Left hindlimb (tissue), 1 donor: Measurements from ENCODE around the gene HESX1.

ENCODE experiments used
- DNase-seq: peaks from one replicate; pipeline ENCODE4 v3.0.0-alpha.2; 2018

The HESX1 gene

DNA sequence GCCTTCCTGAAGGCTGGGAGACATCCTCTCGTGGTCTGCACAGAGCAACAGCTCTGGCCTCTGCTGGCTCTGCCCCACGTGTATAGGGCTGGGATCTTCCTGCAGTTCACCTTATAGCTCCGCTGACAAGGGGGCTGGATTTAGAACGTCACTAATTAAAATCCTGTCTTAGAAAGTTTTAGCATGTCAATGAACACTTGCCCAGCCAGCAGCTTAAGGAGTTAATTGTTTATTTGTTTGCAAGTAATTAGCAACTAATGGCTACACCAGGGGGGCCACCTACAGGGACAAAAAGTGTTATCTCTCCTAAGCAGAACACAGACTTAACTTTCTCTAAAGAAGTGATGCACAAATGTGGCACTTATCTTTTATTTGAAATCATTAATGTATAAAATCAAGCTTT lies at the start of gene HESX1:
Gene HESX1, minus strand, starts transcription at position 84 of the 403 bp plus-strand sequence. Its CDS starts 60 bp downstream, at position 24.
- no peak for DNase-seq

DNA sequence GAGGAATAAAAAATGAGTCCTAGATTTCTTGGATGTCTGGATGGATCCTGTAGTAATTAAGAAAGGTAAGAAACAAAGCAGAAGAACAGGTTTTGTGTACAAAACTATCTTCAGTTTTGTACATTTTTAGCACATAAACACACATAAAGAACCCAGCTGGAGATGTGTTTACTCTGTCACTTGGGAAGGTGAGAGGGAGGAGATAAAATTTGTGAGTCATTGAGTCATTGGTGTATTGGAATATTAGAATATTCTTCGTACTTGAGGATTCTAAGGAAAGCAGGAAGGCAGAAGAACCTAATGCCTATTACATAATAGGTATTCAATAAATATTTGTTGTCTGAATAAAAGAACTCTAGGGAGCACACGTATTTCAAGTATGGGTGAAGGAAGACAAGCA lies 45.2 kb upstream of the HESX1 start:
- no peak for DNase-seq

DNA sequence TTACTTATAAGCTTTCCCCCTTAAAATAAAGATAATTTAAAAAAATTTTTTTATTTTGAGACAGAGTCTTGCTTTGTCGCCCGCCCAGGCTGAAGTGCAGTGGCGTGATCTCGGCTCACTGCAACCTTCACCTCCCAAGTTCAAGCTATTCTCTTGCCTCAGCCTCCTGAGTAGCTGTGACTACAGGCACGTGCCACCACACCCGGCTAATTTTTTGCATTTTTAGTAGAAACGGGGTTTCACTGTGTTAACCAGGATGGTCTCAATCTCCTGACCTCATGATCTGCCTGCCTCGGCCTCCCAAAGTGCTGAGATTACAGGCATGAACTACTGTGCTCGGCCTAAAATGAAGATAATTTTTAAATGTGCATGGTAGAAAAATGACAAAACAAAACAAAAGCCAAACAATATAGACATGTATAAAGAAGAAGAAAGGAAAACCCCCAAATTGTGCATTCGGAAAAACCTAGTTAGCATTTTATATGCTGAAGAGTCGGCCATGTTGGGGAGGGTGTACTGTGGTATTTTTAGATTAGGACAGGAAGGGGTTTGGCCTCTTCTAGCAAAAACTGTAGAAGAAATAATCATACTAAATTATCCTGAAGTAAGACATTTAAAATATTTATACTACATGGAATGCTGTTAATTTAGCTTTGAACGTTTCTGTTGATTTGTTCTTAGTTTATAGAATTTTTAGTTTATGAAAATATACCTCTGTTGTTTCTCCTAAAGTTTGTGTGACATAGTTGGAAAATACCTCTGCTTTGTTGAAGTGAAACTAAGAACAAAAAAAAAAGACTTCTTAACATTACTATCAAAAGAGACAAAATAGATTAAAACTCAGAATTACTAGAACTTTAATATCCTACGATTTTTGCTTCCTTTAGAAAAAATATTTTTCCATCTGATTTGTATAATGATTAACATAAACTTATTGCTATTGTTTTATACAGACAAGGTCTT lies 35.1 kb upstream of the HESX1 start:
- no peak for DNase-seq

- no peak for DNase-seq
These were observed 34.0 kb upstream of the HESX1 start for GRCh38 chr3:57233799-57234198.

- DNase-seq, result no peak
These were observed 30.2 kb upstream of the HESX1 start for GRCh38 chr3:57230006-57230405.

- peak; percentile 59 for DNase-seq
These were observed 28.4 kb upstream of the HESX1 start for GRCh38 chr3:57227930-57228751.

GRCh38 chr3:57227204-57227929 lies 27.6 kb upstream of the HESX1 start, which contains the start of gene APPL1:
Gene APPL1 (plus strand): TSS chr3:57227729. CDS start chr3:57227884, 155 bp downstream.
- DNase-seq, result peak; percentile 97

DNA sequence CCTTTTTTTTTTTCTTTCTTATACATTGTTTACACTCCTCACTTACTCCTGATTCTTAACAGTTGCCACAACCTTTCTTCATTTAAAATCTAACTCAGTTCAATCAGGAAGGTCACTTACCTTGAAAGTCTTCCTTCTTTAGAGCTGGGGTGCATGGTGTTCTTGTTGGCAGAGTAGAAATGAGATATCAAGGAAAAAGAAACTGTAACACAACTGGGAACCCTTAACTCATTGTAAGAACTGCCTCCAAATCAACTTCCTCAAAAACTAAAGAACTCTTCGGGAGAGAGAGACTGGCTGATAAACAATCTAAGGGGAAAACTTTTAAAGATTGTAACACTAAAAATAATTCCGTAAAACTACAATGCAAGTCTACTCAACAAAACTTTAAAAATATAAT lies 26.4 kb upstream of the HESX1 start:
- no peak for DNase-seq

DNA sequence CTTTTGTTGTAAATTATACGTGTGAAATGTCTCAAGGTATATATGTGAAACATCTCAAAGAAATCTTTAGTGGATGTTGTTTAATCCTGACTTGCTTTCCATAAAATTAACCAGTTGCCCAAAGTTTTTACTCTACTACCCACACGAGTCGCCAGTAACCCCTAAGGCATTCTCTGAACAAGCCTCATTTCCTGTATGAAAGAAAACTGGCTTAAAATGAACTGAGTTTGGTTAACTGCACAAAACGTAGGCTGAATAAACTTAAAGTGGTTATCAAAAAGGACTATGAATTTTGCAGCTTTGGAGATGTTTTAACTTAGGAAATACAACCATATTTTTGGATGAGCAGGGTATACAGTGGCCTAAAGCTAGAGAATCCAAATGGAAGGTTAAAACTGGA lies 25.1 kb upstream of the HESX1 start:
- DNase-seq, result no peak

GRCh38 chr3:57221883-57222282 lies 22.1 kb upstream of the HESX1 start:
- DNase-seq, result no peak

GRCh38 chr3:57206423-57206822 lies 6.6 kb upstream of the HESX1 start:
- DNase-seq, result no peak

DNA sequence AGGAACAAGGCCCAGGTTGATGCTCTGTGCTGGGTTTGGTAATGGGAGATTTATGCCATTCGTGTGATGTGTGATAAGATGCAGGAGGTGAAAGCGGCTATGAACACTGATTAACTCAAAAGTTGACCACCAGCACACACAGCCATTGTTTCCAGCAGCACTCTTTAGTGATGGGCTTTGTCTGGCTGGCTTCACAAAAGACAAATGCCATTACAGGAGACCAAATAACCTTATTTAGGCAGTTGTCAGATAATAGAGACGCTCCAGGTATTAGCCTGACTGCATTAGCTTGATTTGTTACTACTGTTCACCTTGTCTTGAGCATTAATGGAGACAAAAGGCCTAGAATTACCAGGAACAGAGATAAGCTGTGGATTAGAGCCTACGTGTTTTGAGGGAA lies 5.1 kb downstream of the HESX1 start:
- DNase-seq, result no peak

GRCh38 chr3:57192028-57192427 lies 7.8 kb downstream of the HESX1 start:
- no peak for DNase-seq

GRCh38 chr3:57184526-57184925 lies 15.3 kb downstream of the HESX1 start:
- no peak for DNase-seq

- no peak for DNase-seq
These were observed 20.0 kb downstream of the HESX1 start for GRCh38 chr3:57179580-57180410.

DNA sequence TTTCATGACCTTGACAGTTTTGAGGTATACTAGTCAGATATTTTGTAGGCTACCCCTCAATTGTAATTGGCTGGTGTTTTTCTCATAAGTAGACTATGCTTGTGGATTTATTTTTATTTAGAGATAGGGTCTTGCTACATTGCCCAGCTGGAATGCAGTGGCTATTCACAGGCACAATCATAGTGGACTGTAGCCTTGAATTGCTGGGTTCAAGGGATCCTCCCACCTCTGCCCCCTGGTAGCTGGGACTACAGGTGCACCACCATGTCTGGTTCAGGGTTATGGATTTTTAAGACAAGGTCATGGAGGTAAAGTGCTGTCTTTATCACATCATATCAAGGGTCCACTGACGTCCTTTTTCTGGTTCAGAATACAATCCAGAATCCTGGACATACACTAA lies 23.7 kb downstream of the HESX1 start:
- DNase-seq, result no peak

DNA sequence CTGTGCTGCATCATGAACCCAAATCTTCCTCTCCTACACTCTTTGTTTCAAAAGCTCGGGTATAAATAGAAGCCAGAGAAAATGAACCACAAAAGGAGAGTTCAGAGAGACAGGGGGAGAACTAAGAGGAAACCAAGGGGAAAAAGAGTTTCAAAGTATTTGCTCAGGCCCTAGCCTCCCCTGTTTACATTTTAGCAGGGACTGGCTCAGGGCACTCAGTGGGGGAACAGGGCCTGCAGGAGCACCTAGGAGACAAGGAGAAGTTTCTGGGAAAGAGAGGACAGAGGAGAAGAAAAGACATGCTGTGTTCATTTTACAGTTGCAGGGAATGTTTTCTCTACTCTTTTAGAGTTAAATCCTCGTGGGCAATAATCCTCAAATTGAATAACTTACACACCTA lies 26.1 kb downstream of the HESX1 start:
- no peak for DNase-seq

DNA sequence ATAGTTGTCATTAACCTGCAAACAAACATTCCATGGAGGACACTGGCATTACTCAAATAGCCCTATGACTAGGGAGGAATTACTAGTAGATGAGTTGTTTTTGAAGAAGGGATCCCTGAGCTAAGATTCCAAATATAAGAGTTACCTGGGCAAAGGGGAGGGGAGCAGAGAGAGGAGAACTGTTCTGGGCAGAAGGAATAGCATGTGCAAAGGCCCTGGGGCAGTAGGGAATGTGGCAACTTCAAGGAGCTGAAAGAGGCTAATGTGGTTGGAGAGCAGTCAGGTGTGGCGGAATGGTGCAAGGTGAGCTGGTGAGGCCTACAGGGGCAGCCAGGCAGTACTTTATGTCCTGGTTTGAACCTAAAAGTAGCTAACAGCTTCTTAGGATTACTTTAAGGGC lies 28.8 kb downstream of the HESX1 start:
- no peak for DNase-seq

DNA sequence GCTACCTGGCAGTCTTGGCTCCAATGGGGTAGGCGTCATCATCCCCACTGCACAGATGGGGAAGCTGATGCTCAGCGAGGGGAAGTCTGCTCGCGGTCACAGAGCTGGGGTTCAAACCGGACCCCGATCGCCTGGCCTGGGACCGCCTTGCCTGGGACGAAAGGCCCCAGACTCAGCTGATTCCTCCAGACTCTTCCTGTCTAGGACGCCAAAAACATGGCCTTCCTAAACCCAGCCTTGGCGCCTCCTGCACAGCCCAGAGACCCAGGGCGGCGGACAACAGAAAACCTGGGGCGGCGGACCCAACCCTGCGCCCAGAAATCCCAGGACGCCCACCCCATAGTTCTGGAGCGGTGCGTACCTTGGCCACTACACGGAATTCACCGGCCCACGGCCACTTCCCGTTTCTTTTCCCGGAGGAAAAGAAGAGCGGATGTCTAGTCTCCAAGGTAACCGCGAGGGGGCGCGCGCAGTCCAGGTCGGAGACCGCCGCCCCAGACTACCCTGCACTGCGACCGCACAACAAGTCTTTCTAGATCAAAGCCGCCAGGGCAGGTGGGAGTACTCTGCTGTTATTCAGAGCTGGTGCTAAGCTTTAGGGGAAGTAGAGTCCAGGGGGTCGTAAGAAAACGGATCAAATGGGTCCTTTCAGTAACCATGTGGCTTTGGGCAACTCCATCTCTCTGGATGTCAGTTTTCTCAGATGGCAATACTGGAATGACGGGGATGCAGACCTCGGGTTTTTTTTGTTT lies 29.7 kb downstream of the HESX1 start:
- peak; percentile 81 for DNase-seq

DNA sequence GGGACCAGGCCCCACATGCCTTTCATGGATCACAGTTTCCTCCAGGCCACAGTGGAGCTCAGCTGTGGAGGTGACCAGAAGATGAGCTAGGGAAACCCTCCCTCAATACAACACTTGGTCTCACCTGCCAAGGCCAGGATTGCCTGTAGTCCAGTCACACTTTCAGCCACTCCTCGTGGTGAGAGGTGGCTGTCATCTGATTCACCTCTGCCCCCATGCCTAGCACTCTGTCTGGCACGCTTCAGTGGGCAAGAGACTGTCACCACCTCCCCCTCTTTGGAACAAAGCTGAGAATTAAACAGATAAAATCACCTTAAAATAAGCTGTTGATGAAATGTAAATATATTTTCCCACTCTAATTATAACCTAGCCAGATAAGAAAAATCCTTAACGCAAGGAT lies 30.7 kb downstream of the HESX1 start:
- DNase-seq, result no peak

- no peak for DNase-seq
These were observed 31.6 kb downstream of the HESX1 start for GRCh38 chr3:57168151-57168550.
